Smooth muscle cell (in vitro differentiated cells): ENCODE data around the gene TRPC4AP. TPM values are rescaled to one million over a fixed set of nuclear protein-coding genes. Genes with fewer than 3 reads are reported as not detected.

ENCODE experiments used
- DNase-seq: peaks from one replicate; lab custom pipeline; 2025; ENCODE audit not compliant: unreplicated experiment; lab: John Stamatoyannopoulos, UW
- H2AFZ ChIP-seq: fragments of 200-600 bp; sonication (generic); 2 replicates; pipeline ENCODE4 v1.6.0; 2016; ENCODE audit warnings: antibody characterized with exemption, low read depth, mild to moderate bottlenecking
- H3F3A ChIP-seq: fragments of 200-600 bp; sonication (generic); 2 replicates; pipeline ENCODE4 v1.6.0; 2017; ENCODE audit warnings: antibody characterized with exemption, low read depth
- H3K27ac ChIP-seq: fragments of 200-600 bp; sonication (generic); 2 replicates; pipeline ENCODE4 v1.5.1; 2016; ENCODE audit warnings: low read depth, mild to moderate bottlenecking
- H3K27me3 ChIP-seq: fragments of 200-600 bp; sonication (generic); 2 replicates; pipeline ENCODE4 v1.6.1; 2016; ENCODE audit warnings: low read depth, mild to moderate bottlenecking
- H3K36me3 ChIP-seq: fragments of 200-600 bp; sonication (generic); 2 replicates; pipeline ENCODE4 v1.5.1; 2016; ENCODE audit warnings: low read depth
- H3K4me1 ChIP-seq: fragments of 200-600 bp; sonication (generic); 2 replicates; pipeline ENCODE4 v1.5.1; 2016; ENCODE audit warnings: low read depth
- H3K4me2 ChIP-seq: fragments of 200-600 bp; sonication (generic); 2 replicates; pipeline ENCODE4 v1.6.0; 2016; ENCODE audit warnings: mild to moderate bottlenecking
- H3K4me3 ChIP-seq: fragments of 200-600 bp; sonication (generic); 2 replicates; pipeline ENCODE4 v1.5.1; 2016; ENCODE audit warnings: mild to moderate bottlenecking
- H3K79me2 ChIP-seq: fragments of 200-600 bp; sonication (generic); 2 replicates; pipeline ENCODE4 v1.6.0; 2016; ENCODE audit warnings: low read depth, mild to moderate bottlenecking
- H3K9ac ChIP-seq: fragments of 200-600 bp; sonication (generic); 2 replicates; pipeline ENCODE4 v1.6.0; 2016; ENCODE audit warnings: low read depth
- H3K9me3 ChIP-seq: fragments of 200-600 bp; sonication (generic); replicated peaks from 2 replicates; pipeline ENCODE4 v1.5.1; 2016; ENCODE audit warnings: low read depth
- H4K20me1 ChIP-seq: fragments of 200-600 bp; sonication (generic); 2 replicates; pipeline ENCODE4 v1.6.0; 2016; ENCODE audit warnings: low read depth
- CTCF ChIP-seq: fragments of 200-600 bp; sonication (generic); IDR thresholded peaks from 2 replicates; pipeline ENCODE4 v1.5.1; 2017; ENCODE audit warnings: borderline replicate concordance, mild to moderate bottlenecking, antibody characterized with exemption; ENCODE audit not compliant: insufficient read depth, poor library complexity, severe bottlenecking
- WGBS: methylation state at CpG from one replicate; pipeline ENCODE4 v1.1.7; 2016; ENCODE audit warnings: low lambda C conversion rate; 5-methylcytosine and 5-hydroxymethylcytosine counted together
- polyA plus RNA-seq: library from polyadenylated mRNA; unstranded; fragments of >200 nt; fragmentation: Nextera tagmentation; extraction: Ambion mirVana; gene quantifications from 2 replicates; pipeline ENCODE4 v1.2.1, GENCODE V29; 2016
- total RNA-seq: library from RNA; depleted of rRNA; stranded (reverse); fragments of >200 nt; gene quantifications from 2 replicates; pipeline ENCODE4 v1.2.3, GENCODE V29; 2014

The TRPC4AP gene
- total and polyA plus RNA-seq, 2 experiments from 2014 or later = 77.3 to 95.4 TPM

DNA sequence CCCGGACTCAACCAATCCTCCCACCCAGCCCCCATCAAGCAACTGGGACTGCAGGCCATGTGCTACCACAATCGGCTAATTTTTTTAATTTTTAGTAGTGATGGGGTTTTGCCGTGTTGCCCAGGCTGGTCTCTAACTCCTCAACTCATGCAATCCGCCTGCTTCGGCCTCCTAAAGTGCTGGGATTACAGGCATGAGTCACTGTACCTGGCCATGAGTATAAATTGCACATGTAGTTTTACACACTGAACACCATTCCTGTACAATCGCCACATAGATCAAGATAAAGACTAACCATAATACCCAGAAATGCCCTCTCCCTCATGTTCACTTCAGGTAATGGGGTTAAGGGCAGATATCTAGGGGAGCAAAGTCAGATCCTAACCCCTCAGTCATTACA is 26.4 kb downstream of the TRPC4AP start:
- Histone ChIP-seq H3K9me3 (no peaks in the 10 kb centered on the region), H3K36me3 (peaks cover 10% of the 10 kb centered on the region), H3K9ac (no peak overlapping the region), H3K4me3 (no peak overlapping the region), H3F3A (peaks cover 4% of the 10 kb centered on the region), H2AFZ (no peak overlapping the region), H3K27me3 (no peaks in the 10 kb centered on the region), H3K27ac (peak overlapping the region; percentile 12), H3K4me2 (no peak overlapping the region), H3K4me1 (no peaks in the 10 kb centered on the region), H4K20me1 (peaks cover 99% of the 10 kb centered on the region), H3K79me2 (peaks cover 95% of the 10 kb centered on the region)
- 66% methylated on average over 6 of the region's 6 CpGs for WGBS
- no peak for TF ChIP-seq CTCF
- no peak for DNase-seq

GRCh38 chr20:35065181-35065580 is 27.4 kb downstream of the TRPC4AP start:
- Histone ChIP-seq H3K4me3 (no peak overlapping the region), H3K4me2 (no peak overlapping the region), H3F3A (peaks cover 4% of the 10 kb centered on the region), H3K4me1 (no peaks in the 10 kb centered on the region), H3K36me3 (peaks cover 10% of the 10 kb centered on the region), H3K27me3 (no peaks in the 10 kb centered on the region), H2AFZ (no peak overlapping the region), H3K9ac (no peak overlapping the region), H3K79me2 (peaks cover 98% of the 10 kb centered on the region), H3K27ac (no peak overlapping the region), H3K9me3 (no peaks in the 10 kb centered on the region), H4K20me1 (peaks cover 100% of the 10 kb centered on the region)
- no peak for DNase-seq
- no peak for TF ChIP-seq CTCF

GRCh38 chr20:35063168-35063567 is 29.4 kb downstream of the TRPC4AP start:
- H3K36me3 ChIP-seq = peaks cover 10% of the 10 kb centered on the region
- no peaks in the 10 kb centered on the region for H3K27me3 ChIP-seq
- H3F3A ChIP-seq = peaks cover 4% of the 10 kb centered on the region
- 97% methylated on average over 3 of the region's 3 CpGs for WGBS
- H3K4me1 ChIP-seq = no peaks in the 10 kb centered on the region
- H3K79me2 ChIP-seq = peaks cover 99% of the 10 kb centered on the region
- no peak overlapping the region for H3K27ac ChIP-seq
- no peak for DNase-seq
- no peak overlapping the region for H3K9ac ChIP-seq
- H2AFZ ChIP-seq = no peak overlapping the region
- H3K9me3 ChIP-seq = no peaks in the 10 kb centered on the region
- peaks cover 100% of the 10 kb centered on the region for H4K20me1 ChIP-seq
- H3K4me2 ChIP-seq = no peak overlapping the region
- no peak for TF ChIP-seq CTCF
- no peak overlapping the region for H3K4me3 ChIP-seq

GRCh38 chr20:35062478-35062877 is 30.1 kb downstream of the TRPC4AP start:
- Histone ChIP-seq H3K9me3 (no peaks in the 10 kb centered on the region), H3K79me2 (peaks cover 99% of the 10 kb centered on the region), H3K27me3 (no peaks in the 10 kb centered on the region), H3F3A (peaks cover 4% of the 10 kb centered on the region), H4K20me1 (peaks cover 100% of the 10 kb centered on the region), H3K4me3 (no peak overlapping the region), H3K4me1 (no peaks in the 10 kb centered on the region), H2AFZ (no peak overlapping the region), H3K4me2 (no peak overlapping the region), H3K36me3 (peaks cover 10% of the 10 kb centered on the region), H3K9ac (no peak overlapping the region), H3K27ac (no peak overlapping the region)
- WGBS = 95% methylated on average over 3 of the region's 3 CpGs
- no peak for TF ChIP-seq CTCF
- no peak for DNase-seq
